Activated CD4-positive, alpha-beta T cell treated with anti-CD3 and anti-CD28 coated beads, Interleukin-2, Interleukin-4, amounts not matched to agents 100 ng/mL and 50 ng/mL, durations not matched to agents 16 hours and 8 hours (primary cell): ENCODE results near the gene PUSL1.

Experiments
- DNase-seq: peaks from one replicate; pipeline ENCODE4 v3.0.0-alpha.2; 2020; ENCODE audit warnings: low spot score

The PUSL1 gene

GRCh38 chr1:1325288-1326074 is 17.1 kb downstream of the PUSL1 start:
- no peak for DNase-seq

GRCh38 chr1:1326075-1326605 is 17.7 kb downstream of the PUSL1 start:
- DNase-seq: no peak

DNA sequence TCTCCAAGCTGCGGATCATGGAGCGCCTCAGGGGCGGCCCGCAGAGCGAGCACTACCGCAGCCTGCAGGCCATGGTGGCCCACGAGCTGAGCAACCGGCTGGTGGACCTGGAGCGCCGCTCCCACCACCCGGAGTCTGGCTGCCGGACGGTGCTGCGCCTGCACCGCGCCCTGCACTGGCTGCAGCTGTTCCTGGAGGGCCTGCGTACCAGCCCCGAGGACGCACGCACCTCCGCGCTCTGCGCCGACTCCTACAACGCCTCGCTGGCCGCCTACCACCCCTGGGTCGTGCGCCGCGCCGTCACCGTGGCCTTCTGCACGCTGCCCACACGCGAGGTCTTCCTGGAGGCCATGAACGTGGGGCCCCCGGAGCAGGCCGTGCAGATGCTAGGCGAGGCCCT is 18.9 kb downstream of the PUSL1 start:
- no peak for DNase-seq

- no peak for DNase-seq
These were observed 19.9 kb downstream of the PUSL1 start for GRCh38 chr1:1328254-1328653.

DNA sequence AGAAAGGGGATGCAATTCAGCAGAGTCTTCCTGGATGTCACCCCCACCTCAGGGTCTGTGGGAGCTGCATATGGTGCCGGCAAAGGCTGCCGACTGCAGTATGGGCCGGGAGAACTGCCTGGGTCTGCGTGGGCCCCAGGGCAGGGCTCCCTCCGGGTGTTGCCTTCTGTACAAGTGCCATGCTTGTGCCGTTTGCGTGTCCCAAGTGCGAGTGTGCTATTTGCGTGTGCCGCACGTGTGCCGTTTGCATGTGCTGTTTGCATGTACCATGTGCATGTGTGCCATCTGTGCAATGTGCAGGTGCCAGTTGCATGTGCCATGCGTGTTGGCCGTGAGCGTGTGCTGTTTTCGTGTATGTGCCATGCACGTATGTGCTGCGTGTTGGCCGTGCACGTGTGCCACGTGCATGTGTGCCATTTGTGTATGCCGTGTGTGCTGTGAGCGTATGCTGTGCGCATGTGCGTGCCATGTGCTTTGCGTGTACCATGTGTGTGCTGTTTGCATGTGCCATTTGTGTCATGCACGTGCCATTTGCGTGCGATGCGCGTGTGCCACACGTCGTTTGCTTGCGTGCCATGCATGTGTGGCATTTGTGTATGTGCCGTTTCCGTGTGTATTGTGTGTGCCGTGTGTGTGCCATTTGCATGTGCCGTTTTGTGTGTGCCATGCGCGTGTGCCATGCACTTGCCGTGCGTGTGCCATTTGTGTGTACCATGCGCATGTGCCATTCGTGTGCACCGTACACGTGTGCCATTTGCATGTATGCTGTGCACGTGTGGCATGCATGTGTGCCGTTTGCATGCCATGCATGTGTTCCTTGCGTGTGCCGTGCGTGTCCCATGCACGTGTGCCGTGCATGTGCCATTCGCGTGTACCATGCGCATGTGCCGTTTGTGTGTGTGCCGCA is 21.2 kb downstream of the PUSL1 start:
- DNase-seq: no peak

GRCh38 chr1:1330366-1331067 is 22.1 kb downstream of the PUSL1 start:
- DNase-seq: no peak

GRCh38 chr1:1331068-1331965 is 22.9 kb downstream of the PUSL1 start, which contains the start of gene TAS1R3:
Gene TAS1R3 (plus strand): TSS chr1:1331280. CDS start chr1:1331346, 66 bp downstream.
- DNase-seq: no peak

DNA sequence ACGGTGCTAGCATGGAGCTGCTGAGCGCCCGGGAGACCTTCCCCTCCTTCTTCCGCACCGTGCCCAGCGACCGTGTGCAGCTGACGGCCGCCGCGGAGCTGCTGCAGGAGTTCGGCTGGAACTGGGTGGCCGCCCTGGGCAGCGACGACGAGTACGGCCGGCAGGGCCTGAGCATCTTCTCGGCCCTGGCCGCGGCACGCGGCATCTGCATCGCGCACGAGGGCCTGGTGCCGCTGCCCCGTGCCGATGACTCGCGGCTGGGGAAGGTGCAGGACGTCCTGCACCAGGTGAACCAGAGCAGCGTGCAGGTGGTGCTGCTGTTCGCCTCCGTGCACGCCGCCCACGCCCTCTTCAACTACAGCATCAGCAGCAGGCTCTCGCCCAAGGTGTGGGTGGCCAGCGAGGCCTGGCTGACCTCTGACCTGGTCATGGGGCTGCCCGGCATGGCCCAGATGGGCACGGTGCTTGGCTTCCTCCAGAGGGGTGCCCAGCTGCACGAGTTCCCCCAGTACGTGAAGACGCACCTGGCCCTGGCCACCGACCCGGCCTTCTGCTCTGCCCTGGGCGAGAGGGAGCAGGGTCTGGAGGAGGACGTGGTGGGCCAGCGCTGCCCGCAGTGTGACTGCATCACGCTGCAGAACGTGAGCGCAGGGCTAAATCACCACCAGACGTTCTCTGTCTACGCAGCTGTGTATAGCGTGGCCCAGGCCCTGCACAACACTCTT is 23.8 kb downstream of the PUSL1 start:
- no peak for DNase-seq

DNA sequence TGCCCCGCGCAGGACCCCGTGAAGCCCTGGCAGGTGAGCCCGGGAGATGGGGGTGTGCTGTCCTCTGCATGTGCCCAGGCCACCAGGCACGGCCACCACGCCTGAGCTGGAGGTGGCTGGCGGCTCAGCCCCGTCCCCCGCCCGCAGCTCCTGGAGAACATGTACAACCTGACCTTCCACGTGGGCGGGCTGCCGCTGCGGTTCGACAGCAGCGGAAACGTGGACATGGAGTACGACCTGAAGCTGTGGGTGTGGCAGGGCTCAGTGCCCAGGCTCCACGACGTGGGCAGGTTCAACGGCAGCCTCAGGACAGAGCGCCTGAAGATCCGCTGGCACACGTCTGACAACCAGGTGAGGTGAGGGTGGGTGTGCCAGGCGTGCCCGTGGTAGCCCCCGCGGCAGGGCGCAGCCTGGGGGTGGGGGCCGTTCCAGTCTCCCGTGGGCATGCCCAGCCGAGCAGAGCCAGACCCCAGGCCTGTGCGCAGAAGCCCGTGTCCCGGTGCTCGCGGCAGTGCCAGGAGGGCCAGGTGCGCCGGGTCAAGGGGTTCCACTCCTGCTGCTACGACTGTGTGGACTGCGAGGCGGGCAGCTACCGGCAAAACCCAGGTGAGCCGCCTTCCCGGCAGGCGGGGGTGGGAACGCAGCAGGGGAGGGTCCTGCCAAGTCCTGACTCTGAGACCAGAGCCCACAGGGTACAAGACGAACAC is 24.5 kb downstream of the PUSL1 start:
- DNase-seq: no peak

GRCh38 chr1:1333551-1334241 is 25.3 kb downstream of the PUSL1 start:
- no peak for DNase-seq

GRCh38 chr1:1334835-1335234 is 26.4 kb downstream of the PUSL1 start:
- DNase-seq: no peak

DNA sequence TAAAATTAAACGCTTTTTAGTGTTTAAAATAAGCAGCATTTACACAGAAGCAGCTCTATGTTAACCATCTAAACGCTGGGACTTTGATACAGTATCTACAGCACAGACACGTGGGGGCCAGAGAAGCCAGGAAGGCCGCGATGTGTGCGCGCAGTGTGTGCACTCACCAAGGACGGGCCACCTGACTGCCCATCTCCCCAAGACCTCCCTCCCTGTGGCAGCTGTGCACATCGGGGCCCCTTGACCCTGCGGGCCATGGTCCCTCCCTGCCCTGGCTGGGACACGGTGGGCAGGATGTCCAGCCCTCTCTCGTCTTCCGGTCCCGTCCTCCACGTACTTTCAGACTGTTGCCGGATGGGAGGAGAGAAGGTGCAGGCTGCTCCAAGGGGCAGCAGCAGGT is 26.9 kb downstream of the PUSL1 start:
- no peak for DNase-seq

DNA sequence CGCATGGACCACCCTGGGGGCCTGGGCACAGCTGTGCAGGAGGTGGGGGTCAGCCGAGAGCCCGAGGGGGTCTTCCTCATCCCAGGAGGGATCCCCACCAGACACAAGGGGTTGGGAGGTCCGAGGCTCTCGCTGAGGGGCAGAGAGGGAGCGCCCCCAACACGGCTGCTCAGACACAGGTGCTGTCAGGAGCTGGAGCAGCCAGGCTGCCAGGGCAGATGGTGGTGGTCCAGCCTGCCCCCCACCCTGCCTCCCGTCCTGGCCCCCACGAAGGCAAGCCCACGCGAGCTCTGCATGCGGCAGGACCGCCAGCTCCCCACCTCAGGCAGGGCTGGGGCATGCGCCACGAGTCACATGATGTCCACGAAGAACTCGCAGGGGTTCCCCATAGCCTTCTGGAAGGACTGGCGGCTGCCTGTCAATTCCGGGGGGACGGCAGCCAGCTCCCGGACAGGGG is 27.4 kb downstream of the PUSL1 start:
- no peak for DNase-seq

DNA sequence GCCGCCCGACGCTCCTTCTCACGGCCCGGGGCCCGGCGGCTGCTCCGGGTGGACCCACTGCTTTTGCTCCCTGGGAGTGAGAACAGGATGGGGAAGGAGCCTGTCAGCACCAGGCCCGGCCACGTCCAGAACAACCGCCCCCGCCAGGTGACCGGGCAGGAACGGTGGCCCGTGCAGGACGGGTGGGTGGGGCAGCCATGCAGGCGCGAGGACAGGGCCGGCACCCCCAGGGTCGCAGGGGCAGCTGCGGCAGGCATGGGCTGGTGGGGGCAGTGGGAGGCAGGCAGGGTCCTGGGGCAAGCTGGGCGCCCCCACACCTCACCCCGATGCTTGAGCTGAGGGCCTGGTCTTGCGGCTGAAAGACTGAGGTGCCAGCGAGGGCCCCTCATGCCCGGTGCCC is 28.0 kb downstream of the PUSL1 start:
- DNase-seq: no peak

GRCh38 chr1:1336931-1337792 is 28.8 kb downstream of the PUSL1 start:
- no peak for DNase-seq

DNA sequence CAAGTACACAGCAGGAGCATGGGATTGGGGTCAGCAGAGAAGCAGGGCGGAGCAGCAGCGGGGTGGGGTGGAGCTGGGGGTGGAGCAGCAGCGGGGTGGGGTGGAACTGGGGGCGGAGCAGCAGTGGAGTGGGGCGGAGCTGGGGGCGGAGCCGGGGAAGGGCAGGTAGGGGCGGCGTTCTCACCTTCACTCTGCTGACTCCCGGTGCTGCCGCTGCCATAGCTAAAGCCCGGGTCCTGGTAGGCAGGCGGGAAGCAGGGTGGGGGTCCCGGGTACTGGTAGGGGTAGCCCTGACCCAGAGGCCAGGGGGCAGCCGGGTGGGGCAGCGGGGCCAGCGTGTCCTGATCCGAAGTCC is 29.4 kb downstream of the PUSL1 start:
- DNase-seq: peak; percentile 29

DNA sequence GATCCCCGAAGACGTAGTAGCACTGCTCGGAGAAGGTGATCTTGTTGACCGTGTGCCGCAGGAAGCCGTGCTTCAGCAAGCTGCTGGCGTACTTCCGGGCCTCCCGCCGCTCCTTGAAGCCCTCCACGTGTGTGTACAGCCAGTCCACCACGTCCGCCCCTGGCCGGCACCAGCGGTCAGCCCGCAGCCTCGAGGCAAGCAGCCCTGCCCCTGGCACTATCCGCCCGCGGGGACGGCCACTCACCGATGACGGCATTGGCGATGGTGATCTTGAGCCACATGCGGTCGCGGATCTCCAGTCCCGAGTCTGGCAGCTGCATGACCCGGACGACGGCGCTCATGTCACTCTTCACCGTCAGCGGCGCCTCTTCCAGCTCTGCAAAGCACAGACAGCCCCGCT is 29.9 kb downstream of the PUSL1 start:
- no peak for DNase-seq

DNA sequence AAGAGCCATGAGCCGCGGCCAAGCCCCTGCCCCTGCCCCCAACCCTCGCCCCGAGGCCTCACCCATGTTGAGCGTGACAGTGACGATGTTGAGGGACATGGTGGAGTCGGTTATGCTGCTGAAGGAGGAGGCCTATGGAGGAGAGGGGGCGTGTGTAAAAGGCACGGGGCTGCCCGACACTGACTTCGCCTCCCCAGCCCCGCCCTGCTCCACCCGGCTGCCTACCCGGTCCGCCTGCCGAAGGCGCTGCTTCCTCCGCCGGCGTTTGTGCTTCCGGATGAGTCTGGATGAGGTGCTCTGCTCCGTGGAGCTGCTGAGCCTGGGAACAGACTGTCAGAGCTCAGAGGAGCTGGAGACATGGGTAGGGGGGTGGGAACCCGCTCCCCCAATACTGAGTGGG is 31.8 kb downstream of the PUSL1 start:
- DNase-seq: no peak
